ENCODE data around the gene MYB.
"Not testable (repeated sequence)": the region's sequence is repeated elsewhere in the genome, so short reads cannot be mapped to it uniquely, and the experiment has no call there.

Gene MYB

GRCh38 chr6:135162678-135163439 lies 18.2 kb upstream of the MYB start:
- H3K36me3 ChIP-seq (replicated peaks): no peaks in the 10 kb centered on the region
- TF ChIP-seq CTCF (IDR thresholded peaks at IDR 0.05; ENCODE audit: low read depth, low read length, missing control alignments): peak; percentile 89
- no peak overlapping the region for H3K27ac ChIP-seq
- no peaks in the 10 kb centered on the region for H3K27me3 ChIP-seq (replicated peaks)
- no peak for DNase-seq
- in situ Hi-C loops (cut with HindIII; ENCODE audit: low pct_ligation_motif_present, low sequenced_read_pairs): no loop called here
- no peak overlapping the region for H3K4me3 ChIP-seq (ENCODE audit: low read depth, low read length)

DNA sequence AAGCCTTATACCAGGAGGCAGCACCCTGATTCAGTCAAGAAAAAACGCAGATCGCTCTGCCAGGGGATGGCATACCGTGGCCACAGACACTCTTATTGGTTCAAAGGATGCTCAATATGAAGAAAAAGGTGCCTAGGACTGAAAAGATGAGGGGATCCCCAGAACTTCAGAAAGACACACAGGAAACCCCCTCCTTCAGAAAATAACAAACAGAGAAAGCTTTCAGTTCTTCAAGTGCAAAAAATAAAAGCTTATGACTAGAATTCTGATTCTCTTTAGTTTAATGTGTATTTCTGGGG lies 17.7 kb upstream of the MYB start:
- in situ Hi-C loops (cut with HindIII; ENCODE audit: low pct_ligation_motif_present, low sequenced_read_pairs): no loop called here
- H3K36me3 ChIP-seq (replicated peaks): no peaks in the 10 kb centered on the region
- H3K4me3 ChIP-seq (ENCODE audit: low read depth, low read length): no peak overlapping the region
- DNase-seq: no peak
- no peak overlapping the region for H3K27ac ChIP-seq
- no peaks in the 10 kb centered on the region for H3K27me3 ChIP-seq (replicated peaks)
- TF ChIP-seq CTCF (IDR thresholded peaks at IDR 0.05; ENCODE audit: low read depth, low read length, missing control alignments): no peak

GRCh38 chr6:135164387-135164786 lies 16.7 kb upstream of the MYB start:
- DNase-seq; H3K27me3 ChIP-seq (replicated peaks); in situ Hi-C loops (cut with HindIII; ENCODE audit: low pct_ligation_motif_present, low sequenced_read_pairs): not testable (repeated sequence)

DNA sequence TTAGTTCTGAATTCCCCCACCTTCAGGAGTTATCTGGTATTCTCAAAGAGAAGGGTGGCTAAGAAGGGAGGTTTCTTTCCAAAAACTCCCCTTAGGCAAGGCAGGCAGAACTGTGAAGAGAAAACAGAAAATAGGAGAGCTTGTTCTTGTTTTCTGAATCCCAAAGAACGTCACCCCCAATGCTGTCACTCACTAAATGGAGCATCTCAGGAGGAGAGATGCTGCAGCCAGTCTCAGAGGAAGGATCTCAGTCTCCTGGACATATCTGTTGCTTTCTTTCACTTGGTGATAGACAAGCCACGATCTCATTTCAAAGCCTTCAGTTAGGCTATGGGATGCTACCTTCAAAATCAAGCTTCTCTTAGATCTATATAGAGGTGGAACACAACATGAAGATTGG lies 16.1 kb upstream of the MYB start:
- TF ChIP-seq CTCF (IDR thresholded peaks at IDR 0.05; ENCODE audit: low read depth, low read length, missing control alignments): no peak
- Histone ChIP-seq H3K27me3 (replicated peaks) (no peaks in the 10 kb centered on the region), H3K27ac (no peak overlapping the region), H3K36me3 (replicated peaks) (no peaks in the 10 kb centered on the region), H3K4me3 (ENCODE audit: low read depth, low read length) (no peak overlapping the region)
- DNase-seq: no peak
- in situ Hi-C loops (cut with HindIII; ENCODE audit: low pct_ligation_motif_present, low sequenced_read_pairs): no loop called here

More at GRCh38 chr6:135164387-135164786, 16.7 kb upstream of the MYB start:
- not testable (repeated sequence) for H3K4me3 ChIP-seq (ENCODE audit: low read depth, low read length); H3K27ac ChIP-seq; H3K36me3 ChIP-seq (replicated peaks)

- in situ Hi-C loops (cut with HindIII; ENCODE audit: low pct_ligation_motif_present, low sequenced_read_pairs): no loop called here
- no peak for TF ChIP-seq CTCF (IDR thresholded peaks at IDR 0.05; ENCODE audit: low read depth, low read length, missing control alignments)
- DNase-seq: no peak
Measured at GRCh38 chr6:135166515-135166914, 14.6 kb upstream of the MYB start.

GRCh38 chr6:135167617-135168016 lies 13.5 kb upstream of the MYB start:
- TF ChIP-seq CTCF (IDR thresholded peaks at IDR 0.05; ENCODE audit: low read depth, low read length, missing control alignments): no peak
- DNase-seq: no peak
- Histone ChIP-seq H3K36me3 (replicated peaks) (no peaks in the 10 kb centered on the region), H3K27ac (no peak overlapping the region), H3K27me3 (replicated peaks) (no peaks in the 10 kb centered on the region), H3K4me3 (ENCODE audit: low read depth, low read length) (no peak overlapping the region)
- in situ Hi-C loops (cut with HindIII; ENCODE audit: low pct_ligation_motif_present, low sequenced_read_pairs): no loop called here

More at GRCh38 chr6:135166515-135166914, 14.6 kb upstream of the MYB start:
- Histone ChIP-seq H3K4me3 (ENCODE audit: low read depth, low read length) (no peak overlapping the region), H3K27ac (no peak overlapping the region), H3K27me3 (replicated peaks) (no peaks in the 10 kb centered on the region), H3K36me3 (replicated peaks) (no peaks in the 10 kb centered on the region)
